Suprapubic skin (tissue), 4 donors: ENCODE measurements around the gene FEN1. TPM values are rescaled to one million over a fixed set of nuclear protein-coding genes. Genes with fewer than 3 reads are reported as not detected.

Source experiments
- DNase-seq, 2 donors: peaks; one replicate each; pipeline ENCODE4 v3.0.0-alpha.2; 2019; ENCODE audit warnings: low spot score in 2 of 2
- H3K27ac ChIP-seq: fragments of 200-600 bp; sonication (generic); one replicate; pipeline ENCODE4 v1.5.1; 2019
- H3K27me3 ChIP-seq: fragments of 200-600 bp; sonication (generic); one replicate; pipeline ENCODE4 v1.5.1; 2019
- H3K36me3 ChIP-seq: fragments of 200-600 bp; sonication (generic); one replicate; pipeline ENCODE4 v1.5.1; 2019
- H3K4me1 ChIP-seq: fragments of 200-600 bp; sonication (generic); one replicate; pipeline ENCODE4 v1.5.1; 2019
- H3K4me3 ChIP-seq: fragments of 200-600 bp; sonication (generic); one replicate; pipeline ENCODE4 v1.5.1; 2019; ENCODE audit warnings: mild to moderate bottlenecking
- H3K9me3 ChIP-seq: fragments of 200-600 bp; sonication (generic); one replicate; pipeline ENCODE4 v1.5.1; 2019
- CTCF ChIP-seq, 2 donors: fragments of 200-600 bp in 1 of 2; fragments of 450-650 bp in 1 of 2; sonication (generic) in 1 of 2; IDR thresholded peaks; one replicate each; pipeline ENCODE4 v1.5.1; 2016 to 2019; ENCODE audit warnings: antibody characterized with exemption in 2 of 2, mild to moderate bottlenecking in 1 of 2, moderate library complexity in 1 of 2
- EP300 ChIP-seq: sonication (generic); formaldehyde crosslinking; IDR thresholded peaks from one replicate; pipeline ENCODE4 v1.6.1; 2017; ENCODE audit warnings: antibody characterized with exemption
- POLR2A ChIP-seq, 2 donors: fragments of 450-650 bp; IDR thresholded peaks; one replicate each; pipeline ENCODE4 v1.6.1; 2017; ENCODE audit warnings: antibody characterized with exemption in 2 of 2, mild to moderate bottlenecking in 2 of 2, moderate library complexity in 2 of 2
- POLR2AphosphoS5 ChIP-seq, 3 donors: sonication (generic); formaldehyde crosslinking; IDR thresholded peaks; one replicate each; pipeline ENCODE4 v1.6.1; 2017; ENCODE audit warnings: antibody characterized with exemption in 3 of 3
- WGBS: methylation state at CpG from one replicate; pipeline ENCODE4 v1.1.5; 2018; 5-methylcytosine and 5-hydroxymethylcytosine counted together
- total RNA-seq, 4 donors: library from RNA; depleted of rRNA; stranded (reverse); fragments of >200 nt; gene quantifications; one replicate each; pipeline ENCODE4 v1.1.0, GENCODE V29; 2016

FEN1 gene
- total RNA-seq, 4 donors from 2014 or later, result 6.9 to 14.0 (median 9.2) TPM

- WGBS, result 53% methylated on average over 13 of the region's 21 CpGs
- H3K9me3 ChIP-seq, result no peaks in the 10 kb centered on the region
- H3K27ac ChIP-seq, result no peak overlapping the region
- peaks cover 19% of the 10 kb centered on the region for H3K4me1 ChIP-seq
- H3K27me3 ChIP-seq, result peaks cover 3% of the 10 kb centered on the region
- H3K36me3 ChIP-seq, result peaks cover under 1% of the 10 kb centered on the region
- no peak overlapping the region for H3K4me3 ChIP-seq
- no peak for TF ChIP-seq POLR2A (IDR thresholded peaks at IDR 0.05)
- no peak for TF ChIP-seq CTCF (IDR thresholded peaks at IDR 0.05)
- DNase-seq, result no peak
Measured at GRCh38 chr11:61749591-61750217, 43.0 kb upstream of the FEN1 start.

- DNase-seq, result no peak
- Histone ChIP-seq H3K36me3 (no peaks in the 10 kb centered on the region), H3K9me3 (no peaks in the 10 kb centered on the region), H3K4me3 (no peak overlapping the region), H3K4me1 (peaks cover 19% of the 10 kb centered on the region), H3K27ac (no peak overlapping the region), H3K27me3 (peaks cover 3% of the 10 kb centered on the region)
- WGBS, result 100% methylated on average over 5 of the region's 5 CpGs
- no peak for TF ChIP-seq POLR2A (IDR thresholded peaks at IDR 0.05)
- no peak for TF ChIP-seq EP300
- TF ChIP-seq CTCF (IDR thresholded peaks at IDR 0.05), result no peak
- no peak for TF ChIP-seq POLR2AphosphoS5 (IDR thresholded peaks at IDR 0.05)
Measured at GRCh38 chr11:61750631-61751273, 42.0 kb upstream of the FEN1 start.

GRCh38 chr11:61751384-61751783, 41.3 kb upstream of the FEN1 start:
- no peak for DNase-seq
- Histone ChIP-seq H3K27ac (no peak overlapping the region), H3K4me3 (no peak overlapping the region), H3K9me3 (no peaks in the 10 kb centered on the region), H3K4me1 (peaks cover 19% of the 10 kb centered on the region), H3K36me3 (no peaks in the 10 kb centered on the region), H3K27me3 (peaks cover 3% of the 10 kb centered on the region)
- no peak for TF ChIP-seq CTCF (IDR thresholded peaks at IDR 0.05)
- no peak for TF ChIP-seq POLR2AphosphoS5 (IDR thresholded peaks at IDR 0.05)
- no peak for TF ChIP-seq EP300
- TF ChIP-seq POLR2A (IDR thresholded peaks at IDR 0.05), result no peak
- WGBS, result 91% methylated on average over 14 of the region's 14 CpGs

GRCh38 chr11:61752117-61752924, 40.4 kb upstream of the FEN1 start, which contains the start of gene MYRF:
TSS of gene MYRF (plus strand) at chr11:61752636. CDS start at chr11:61752745, 109 bp downstream.
- Histone ChIP-seq H3K4me3 (peak within 1 kb of the TSS; percentile 47), H3K9me3 (no peaks in the 10 kb centered on the region), H3K27me3 (peaks cover 3% of the 10 kb centered on the region), H3K36me3 (no peaks in the 10 kb centered on the region), H3K4me1 (peaks cover 19% of the 10 kb centered on the region), H3K27ac (no peak within 1 kb of the TSS)
- TF ChIP-seq EP300, result no peak
- peak in 1 of 2 donors; percentile 44 for TF ChIP-seq CTCF (IDR thresholded peaks at IDR 0.05)
- no peak for DNase-seq
- 11% methylated on average over 8 of the region's 93 CpGs for WGBS

GRCh38 chr11:61752925-61753521, 39.7 kb upstream of the FEN1 start:
- Histone ChIP-seq H3K27ac (no peak overlapping the region), H3K4me1 (peaks cover 13% of the 10 kb centered on the region), H3K4me3 (peak overlapping the region; percentile 47), H3K27me3 (peaks cover 3% of the 10 kb centered on the region), H3K9me3 (no peaks in the 10 kb centered on the region), H3K36me3 (no peaks in the 10 kb centered on the region)
- DNase-seq, result no peak
- WGBS, result 43% methylated on average over 17 of the region's 17 CpGs
- TF ChIP-seq POLR2AphosphoS5 (IDR thresholded peaks at IDR 0.05) (no peak), EP300 (no peak), POLR2A (IDR thresholded peaks at IDR 0.05) (no peak), CTCF (IDR thresholded peaks at IDR 0.05) (no peak)
